HL-60 (cell line): ENCODE data around the gene WDR6.

ENCODE experiments used
- DNase-seq, 2 experiments: peaks; one replicate each; pipeline ENCODE4 v3.0.0-alpha.2; 2010 to 2020; ENCODE audit warnings: low read depth in 1 of 2, low spot score in 1 of 2
- H3K27ac ChIP-seq: fragments of 250-450 bp; sonication (Bioruptor Pico); replicated peaks from 2 replicates; pipeline ENCODE4 v1.5.1; 2020; ENCODE audit warnings: mild to moderate bottlenecking, moderate library complexity
- H3K27me3 ChIP-seq: fragments of 250-450 bp; sonication (Bioruptor Pico); 2 replicates; pipeline ENCODE4 v1.5.1; 2021; ENCODE audit warnings: mild to moderate bottlenecking, moderate library complexity; ENCODE audit not compliant: insufficient read depth, poor library complexity, severe bottlenecking
- H3K4me3 ChIP-seq: replicated peaks from 2 replicates; pipeline ENCODE4 v1.5.1; 2011; ENCODE audit warnings: mild to moderate bottlenecking, control low read depth, low read length; ENCODE audit not compliant: insufficient read depth
- CTCF ChIP-seq: IDR thresholded peaks from one replicate; pipeline ENCODE4 v1.5.1; 2011; ENCODE audit warnings: low read length, control low read depth, inconsistent platforms; ENCODE audit not compliant: insufficient read depth
- GABPA ChIP-seq: IDR thresholded peaks from 2 replicates; pipeline ENCODE4 v1.6.1; 2012; ENCODE audit warnings: low read depth
- POLR2AphosphoS5 ChIP-seq: IDR thresholded peaks from 2 replicates; pipeline ENCODE4 v1.6.1; 2012; ENCODE audit warnings: low read depth
- REST ChIP-seq: IDR thresholded peaks from 2 replicates; pipeline ENCODE4 v1.6.1; 2012; ENCODE audit warnings: low read depth; ENCODE audit not compliant: insufficient replicate concordance
- SPI1 ChIP-seq: IDR thresholded peaks from 2 replicates; pipeline ENCODE4 v1.6.1; 2012; ENCODE audit warnings: low read depth, mild to moderate bottlenecking, borderline replicate concordance

WDR6 gene

DNA sequence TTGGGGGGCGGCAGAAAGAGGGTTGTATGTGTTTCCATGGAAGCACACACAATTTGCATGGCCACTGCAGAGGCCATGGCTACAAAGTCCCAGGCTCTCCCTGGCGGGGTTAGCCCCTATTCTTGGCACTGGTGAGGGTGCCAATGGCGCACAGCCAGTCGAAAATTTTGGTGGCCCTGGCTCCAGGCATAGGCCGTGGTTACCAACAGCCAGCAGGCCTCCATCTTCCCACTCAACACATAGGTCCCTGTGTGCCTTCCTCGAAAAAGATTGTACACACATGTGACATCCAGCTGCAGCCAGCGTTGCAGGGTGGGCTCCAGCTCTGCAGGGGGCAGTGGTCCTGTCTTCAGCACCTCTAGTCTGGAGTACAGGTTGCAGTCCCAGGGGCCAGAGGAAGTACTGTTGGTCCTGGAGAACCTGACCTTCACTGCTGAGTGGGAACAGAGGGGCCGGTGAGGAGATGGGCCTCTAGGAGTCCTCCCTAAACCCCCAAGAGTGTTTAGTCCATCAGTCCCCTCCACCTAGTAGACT, 10.0 kb upstream of the WDR6 start:
- TF ChIP-seq SPI1, result no peak
- TF ChIP-seq REST, result no peak
- Histone ChIP-seq H3K4me3 (no peak overlapping the region), H3K27me3 (no peaks in the 10 kb centered on the region), H3K27ac (no peak overlapping the region)
- DNase-seq, result no peak

DNA sequence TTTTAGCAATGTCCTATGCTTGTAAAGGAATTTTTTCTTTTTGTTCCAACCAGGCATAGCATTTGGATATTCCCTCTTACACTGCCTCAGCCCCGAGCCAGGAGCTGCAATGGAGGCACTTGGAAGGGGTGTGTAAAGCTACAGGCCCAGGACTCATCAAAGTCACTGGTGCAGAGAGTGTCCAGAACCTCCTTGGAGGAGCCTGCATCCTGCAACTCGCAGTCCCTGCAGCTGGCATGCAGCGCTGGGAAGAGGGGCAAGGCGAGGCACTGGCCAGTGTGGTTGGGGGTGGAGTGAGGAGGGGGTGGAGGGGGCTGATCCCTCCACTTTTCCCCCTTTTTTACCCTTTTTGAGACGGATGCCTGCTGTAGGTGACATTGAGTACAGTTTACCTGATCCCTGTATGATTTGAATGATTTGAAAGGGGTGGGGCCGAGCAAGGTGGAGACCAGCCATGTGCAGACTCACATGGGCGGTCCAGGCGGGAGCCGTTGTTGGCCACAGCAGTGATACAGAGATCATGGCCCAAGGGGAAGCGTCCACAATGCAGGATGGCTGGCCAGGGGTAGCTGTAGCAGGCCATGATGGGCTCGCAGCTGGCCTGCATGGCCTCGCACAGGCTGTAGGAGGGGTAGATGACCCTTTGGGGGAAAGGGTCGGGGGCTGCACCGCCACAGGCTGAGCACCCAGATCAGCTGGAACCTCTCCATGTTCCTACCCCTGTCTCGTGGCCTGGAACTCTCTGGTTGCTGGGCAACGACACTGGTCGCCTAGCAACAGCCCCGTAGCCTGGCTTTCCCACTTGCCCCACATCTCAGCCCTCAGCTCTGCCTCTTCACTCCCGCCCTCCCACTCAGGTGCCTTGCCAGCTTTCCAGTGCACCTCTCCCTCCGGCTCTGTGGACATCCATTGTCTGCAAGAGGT, 9.2 kb upstream of the WDR6 start:
- Histone ChIP-seq H3K4me3 (no peak overlapping the region), H3K27me3 (no peaks in the 10 kb centered on the region), H3K27ac (no peak overlapping the region)
- DNase-seq, result no peak
- no peak for TF ChIP-seq REST
- TF ChIP-seq GABPA, result no peak
- TF ChIP-seq CTCF, result no peak
- no peak for TF ChIP-seq POLR2AphosphoS5
- TF ChIP-seq SPI1, result no peak

GRCh38 chr3:48999085-48999858, 7.9 kb upstream of the WDR6 start:
- TF ChIP-seq REST, result no peak
- TF ChIP-seq CTCF, result no peak
- TF ChIP-seq GABPA, result no peak
- TF ChIP-seq POLR2AphosphoS5, result no peak
- TF ChIP-seq SPI1, result no peak
- DNase-seq, result no peak
- no peak overlapping the region for H3K27ac ChIP-seq

More at GRCh38 chr3:48999085-48999858, 7.9 kb upstream of the WDR6 start:
- Histone ChIP-seq H3K4me3 (no peak overlapping the region), H3K27me3 (no peaks in the 10 kb centered on the region)
